Muscle of leg (tissue), 11 donors: ENCODE measurements around the gene KPNA1. TPM values are rescaled to one million over a fixed set of nuclear protein-coding genes. Genes with fewer than 3 reads are reported as not detected.
A peak's percentile ranks its signal among the peaks of the same experiment; 100 is the strongest.

Experiments used
- DNase-seq: peaks from one replicate; pipeline ENCODE4 v3.0.0; 2013
- H3K27ac ChIP-seq: one replicate; pipeline ENCODE4 v1.5.1; 2013; ENCODE audit warnings: mild to moderate bottlenecking, low read length, control low read depth
- H3K27me3 ChIP-seq: one replicate; pipeline ENCODE4 v1.6.1; 2013; ENCODE audit warnings: low read length; ENCODE audit not compliant: control insufficient read depth, insufficient read depth
- H3K36me3 ChIP-seq: one replicate; pipeline ENCODE4 v1.6.1; 2013; ENCODE audit warnings: low read length; ENCODE audit not compliant: control insufficient read depth, insufficient read depth
- H3K4me1 ChIP-seq: one replicate; pipeline ENCODE4 v1.6.1; 2013; ENCODE audit warnings: low read length; ENCODE audit not compliant: control insufficient read depth, insufficient read depth
- H3K4me3 ChIP-seq: one replicate; pipeline ENCODE4 v1.5.1; 2013; ENCODE audit warnings: low read length, control low read depth
- H3K9me3 ChIP-seq: replicated peaks from 2 replicates; pipeline ENCODE4 v1.6.1; 2013; ENCODE audit warnings: low read depth, low read length; ENCODE audit not compliant: control insufficient read depth
- WGBS: methylation state at CpG from one replicate; pipeline ENCODE4 v1.1.5; 2013; ENCODE audit warnings: missing lambda C conversion rate; ENCODE audit not compliant: insufficient coverage; 5-methylcytosine and 5-hydroxymethylcytosine counted together
- polyA plus RNA-seq, 8 donors: library from polyadenylated mRNA; unstranded; fragments of 120-200 nt; gene quantifications; one replicate each; pipeline versions ENCODE4 v1.2.1 to v1.2.3, GENCODE V29; 2013; ENCODE audit warnings: inconsistent platforms in 1 of 8, low replicate concordance in 1 of 8; ENCODE audit not compliant: insufficient read length in 8 of 8, insufficient read depth in 1 of 8
- total RNA-seq: library from RNA; stranded (reverse); fragments of 120-200 nt; gene quantifications from one replicate; pipeline ENCODE4 v1.2.4, GENCODE V29; 2013

KPNA1 gene
- total and polyA plus RNA-seq, 9 donors, result 22.7 to 44.2 (median 35.2) TPM

DNA sequence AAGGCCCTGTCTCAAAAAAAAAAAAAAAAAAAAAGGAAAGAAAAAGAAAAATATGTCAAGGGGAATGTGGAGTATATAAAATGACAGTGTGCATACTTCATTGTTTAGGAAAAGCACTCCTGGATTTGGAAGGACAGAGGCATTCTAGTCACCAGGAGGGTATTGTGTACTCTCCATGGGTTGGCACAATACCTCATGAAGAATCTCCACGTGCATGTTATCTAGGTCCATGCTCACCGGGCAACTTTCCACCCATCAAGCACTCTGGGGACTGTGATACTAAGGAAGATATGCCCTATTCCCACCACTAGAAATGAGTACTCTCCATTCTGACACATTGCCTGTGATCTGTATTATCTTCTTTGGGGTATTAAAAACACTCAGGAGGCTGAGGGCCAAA is 15.4 kb upstream of the KPNA1 start:
- H3K9me3 ChIP-seq, result no peaks in the 10 kb centered on the region
- no peak overlapping the region for H3K4me3 ChIP-seq
- H3K27ac ChIP-seq, result no peak overlapping the region
- H3K27me3 ChIP-seq, result no peaks in the 10 kb centered on the region
- H3K36me3 ChIP-seq, result peaks cover 60% of the 10 kb centered on the region
- WGBS, result no CpG with 5 or more reads among the region's 2 CpGs
- no peak for DNase-seq
- H3K4me1 ChIP-seq, result no peaks in the 10 kb centered on the region

DNA sequence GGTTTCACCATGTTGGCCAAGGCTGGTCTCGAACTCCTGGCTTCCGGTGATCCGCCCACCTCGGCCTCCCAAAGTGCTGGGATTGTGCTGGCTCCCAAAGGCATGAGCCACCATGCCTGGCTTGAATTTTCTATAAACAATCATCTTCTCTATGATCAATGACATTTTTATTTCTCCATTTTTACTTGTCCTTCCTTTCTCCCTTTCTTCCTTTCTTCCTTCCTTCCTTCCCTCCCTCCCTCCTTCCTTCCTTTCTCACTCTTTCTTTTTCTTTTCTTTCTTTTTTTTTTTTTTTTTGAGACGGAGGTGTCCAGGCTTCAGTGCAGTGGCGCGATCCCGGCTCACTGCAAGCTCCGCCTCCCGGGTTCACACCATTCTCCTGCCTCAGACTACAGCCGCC is 8.6 kb upstream of the KPNA1 start:
- no peak overlapping the region for H3K27ac ChIP-seq
- H3K4me3 ChIP-seq, result no peak overlapping the region
- H3K9me3 ChIP-seq, result no peaks in the 10 kb centered on the region
- no peaks in the 10 kb centered on the region for H3K4me1 ChIP-seq
- 80% methylated on average over 4 of the region's 11 CpGs for whole genome bisulfite sequencing
- no peak for DNase-seq
- H3K36me3 ChIP-seq, result peaks cover 10% of the 10 kb centered on the region
- no peaks in the 10 kb centered on the region for H3K27me3 ChIP-seq

DNA sequence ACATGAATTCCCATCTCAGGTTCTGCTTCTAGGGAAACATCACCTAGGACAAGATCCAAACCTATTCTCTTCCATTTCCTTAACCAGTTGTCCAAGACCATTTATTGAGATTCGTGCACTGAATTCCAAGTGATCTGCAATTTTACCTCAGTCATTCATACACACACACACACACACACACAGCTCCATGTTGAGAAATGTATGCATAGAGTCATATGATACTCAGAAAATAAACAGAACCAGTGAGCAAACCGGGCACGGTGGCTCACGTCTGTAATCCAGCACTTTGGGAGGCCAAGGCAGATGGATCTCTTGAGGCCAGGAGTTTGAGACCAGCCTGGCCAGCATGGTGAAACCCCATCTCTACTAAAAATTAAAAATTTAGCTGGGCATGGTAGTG is 6.1 kb upstream of the KPNA1 start:
- Histone ChIP-seq H3K4me3 (no peak overlapping the region), H3K9me3 (no peaks in the 10 kb centered on the region), H3K27me3 (no peaks in the 10 kb centered on the region), H3K36me3 (no peaks in the 10 kb centered on the region), H3K27ac (no peak overlapping the region), H3K4me1 (no peaks in the 10 kb centered on the region)
- no peak for DNase-seq
- WGBS, result no CpG with 5 or more reads among the region's 4 CpGs

DNA sequence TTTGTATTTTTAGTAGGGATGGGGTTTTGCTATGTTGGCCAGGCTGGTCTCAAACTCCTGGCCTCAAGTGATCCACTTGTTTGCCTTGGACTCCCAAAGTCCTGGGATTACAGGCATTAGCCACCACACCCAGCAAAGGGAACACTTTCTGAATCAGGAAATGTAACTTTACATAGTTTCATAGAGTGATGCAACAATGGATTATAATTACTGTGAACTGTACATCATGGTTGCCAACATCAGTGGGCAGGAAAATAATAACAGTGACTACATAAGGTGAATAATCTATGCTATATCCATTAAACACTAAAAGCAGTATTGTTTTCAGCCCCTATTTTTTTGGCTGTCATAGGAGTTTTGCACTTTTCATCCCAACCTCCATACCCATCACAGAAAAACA is 5.0 kb upstream of the KPNA1 start:
- no peaks in the 10 kb centered on the region for H3K9me3 ChIP-seq
- DNase-seq, result no peak
- H3K27ac ChIP-seq, result no peak overlapping the region
- H3K4me1 ChIP-seq, result peaks cover 3% of the 10 kb centered on the region
- no peaks in the 10 kb centered on the region for H3K36me3 ChIP-seq
- no peak overlapping the region for H3K4me3 ChIP-seq
- no peaks in the 10 kb centered on the region for H3K27me3 ChIP-seq

DNA sequence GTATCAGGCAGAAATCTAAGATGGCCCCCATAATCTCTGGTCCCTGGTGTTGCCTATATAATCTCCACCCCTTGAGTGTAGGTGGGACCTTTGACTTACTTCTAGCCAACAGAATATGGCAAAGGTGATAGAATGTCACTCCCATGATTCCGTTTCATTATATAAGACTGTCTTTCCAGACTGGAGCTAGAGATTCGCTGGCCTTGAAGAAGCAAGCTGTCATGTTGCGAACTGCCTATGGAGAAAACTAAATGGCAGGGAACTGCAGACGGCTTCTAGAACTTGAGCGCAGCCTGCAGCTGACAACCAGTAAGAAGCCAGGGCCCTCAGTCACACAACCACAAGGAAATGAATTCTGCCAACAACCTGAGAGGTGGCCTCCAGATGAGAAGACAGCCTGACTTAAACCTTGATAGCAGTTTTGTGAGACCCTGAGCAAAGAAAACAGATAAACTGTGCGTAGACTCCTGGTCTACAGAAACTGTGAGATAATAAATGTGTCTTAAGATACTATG is 2.2 kb upstream of the KPNA1 start:
- Histone ChIP-seq H3K27ac (no peak overlapping the region), H3K4me1 (peaks cover 7% of the 10 kb centered on the region), H3K4me3 (no peak overlapping the region), H3K36me3 (no peaks in the 10 kb centered on the region), H3K9me3 (no peaks in the 10 kb centered on the region), H3K27me3 (no peaks in the 10 kb centered on the region)
- DNase-seq, result no peak
- 100% methylated on average over 1 of the region's 6 CpGs for WGBS

DNA sequence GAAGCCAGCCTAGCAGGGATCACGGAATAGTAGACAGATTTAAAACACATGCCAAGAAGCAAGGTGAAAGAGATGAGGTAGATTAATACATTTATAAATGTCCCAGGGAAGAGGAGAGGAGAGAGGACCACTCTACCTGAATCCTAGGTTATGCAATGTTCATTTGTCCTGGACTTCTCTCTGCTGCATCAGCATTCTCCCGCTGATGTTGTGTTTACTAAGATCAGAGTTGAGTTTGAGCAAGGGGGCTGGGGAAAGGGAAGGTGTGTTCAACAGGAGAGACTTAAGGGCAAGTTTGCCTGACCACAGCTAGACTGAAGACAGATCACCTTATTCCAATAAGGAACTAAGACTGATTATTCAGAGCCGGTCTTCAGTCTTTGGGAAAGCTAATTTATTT is 1.1 kb upstream of the KPNA1 start:
- H3K4me1 ChIP-seq, result peaks cover 7% of the 10 kb centered on the region
- no peaks in the 10 kb centered on the region for H3K36me3 ChIP-seq
- H3K4me3 ChIP-seq, result no peak overlapping the region
- H3K9me3 ChIP-seq, result no peaks in the 10 kb centered on the region
- WGBS, result no CpG with 5 or more reads among the region's 3 CpGs
- H3K27ac ChIP-seq, result no peak overlapping the region
- no peak for DNase-seq
- H3K27me3 ChIP-seq, result no peaks in the 10 kb centered on the region

DNA sequence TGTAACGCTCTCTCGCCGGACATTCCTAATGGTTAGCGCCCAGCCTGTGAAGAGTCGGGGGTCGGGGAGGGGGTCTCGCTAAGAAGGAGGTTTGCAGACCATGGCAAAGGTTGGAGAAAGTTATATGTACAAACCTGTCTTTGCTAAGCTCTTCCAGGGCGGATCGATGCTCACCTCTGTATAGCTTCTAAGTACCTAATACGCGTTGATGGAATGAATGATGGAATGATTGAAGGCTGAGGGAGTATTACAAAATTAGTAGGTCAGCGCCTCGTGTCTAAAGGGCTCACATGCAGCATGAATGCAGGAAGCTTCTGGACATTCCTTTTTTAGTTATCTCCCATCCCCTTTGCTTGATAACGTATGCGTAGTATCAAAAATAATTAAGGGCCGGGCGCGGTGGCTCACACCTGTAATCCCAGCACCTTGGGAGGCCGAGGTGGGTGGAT is 305 bp upstream of the KPNA1 start:
- no peaks in the 10 kb centered on the region for H3K27me3 ChIP-seq
- H3K27ac ChIP-seq, result no peak overlapping the region
- H3K9me3 ChIP-seq, result no peaks in the 10 kb centered on the region
- H3K4me1 ChIP-seq, result peaks cover 7% of the 10 kb centered on the region
- DNase-seq, result no peak
- H3K36me3 ChIP-seq, result no peaks in the 10 kb centered on the region
- peak overlapping the region; percentile 74 for H3K4me3 ChIP-seq
- 35% methylated on average over 13 of the region's 19 CpGs for WGBS

DNA sequence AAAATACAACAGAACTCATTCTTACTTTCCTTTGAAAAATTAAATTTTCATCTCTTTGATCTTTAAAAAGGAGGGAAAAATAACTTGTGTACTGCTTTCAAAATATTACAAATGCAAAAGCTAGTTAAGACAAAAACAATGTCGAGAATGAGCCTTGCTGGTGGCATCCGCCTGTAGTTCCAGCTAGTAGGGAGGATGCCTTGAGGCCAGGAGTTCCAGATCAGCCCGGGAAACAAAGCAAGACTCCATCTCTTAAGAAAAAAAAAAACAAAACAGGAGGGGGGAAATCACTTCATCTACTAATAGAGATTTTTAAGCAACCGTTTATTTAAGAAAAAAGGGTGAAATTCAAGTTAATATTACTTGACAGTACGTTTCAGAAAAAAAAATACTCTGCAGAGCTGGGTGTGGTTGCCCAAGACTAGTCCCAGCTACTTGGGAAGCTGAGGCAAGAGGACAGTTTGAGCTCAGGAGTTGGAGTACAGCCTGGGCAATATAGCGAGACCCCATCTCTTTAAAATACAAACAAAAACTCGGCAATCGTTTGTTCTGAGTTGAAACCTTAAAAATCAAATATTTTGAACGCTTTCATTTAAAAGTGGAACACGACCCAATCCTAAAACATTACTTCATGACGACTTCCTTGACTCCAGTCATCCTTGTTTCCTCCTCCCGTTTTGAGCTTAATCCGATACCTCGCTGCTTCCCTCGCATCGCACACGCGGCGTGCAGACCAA is 1.2 kb downstream of the KPNA1 start:
- Histone ChIP-seq H3K4me3 (peak overlapping the region; percentile 74), H3K4me1 (peaks cover 7% of the 10 kb centered on the region), H3K27me3 (no peaks in the 10 kb centered on the region), H3K9me3 (no peaks in the 10 kb centered on the region), H3K27ac (peak overlapping the region; percentile 94), H3K36me3 (no peaks in the 10 kb centered on the region)
- peak; percentile 5 for DNase-seq
- WGBS, result 0% methylated on average over 13 of the region's 19 CpGs

DNA sequence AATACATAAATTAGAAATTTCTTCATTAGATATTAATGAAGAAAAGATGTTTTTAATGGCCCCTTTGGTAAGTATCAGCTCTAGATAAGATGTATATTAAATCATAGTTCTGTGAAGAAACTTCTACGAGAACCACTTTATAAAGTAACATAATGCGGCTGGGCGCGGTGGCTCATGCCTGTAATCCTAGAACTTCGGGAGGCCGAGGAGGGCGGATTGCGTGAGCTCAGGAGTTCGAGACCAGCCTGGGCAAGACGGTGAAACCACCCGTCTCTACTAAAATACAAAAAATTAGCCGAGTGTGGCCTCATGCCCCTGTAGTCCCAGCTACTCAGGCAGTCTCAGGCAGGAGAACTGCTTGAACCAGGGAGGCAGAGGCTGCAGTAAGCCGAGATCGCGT is 2.5 kb downstream of the KPNA1 start:
- Histone ChIP-seq H3K9me3 (no peaks in the 10 kb centered on the region), H3K27ac (no peak overlapping the region), H3K27me3 (no peaks in the 10 kb centered on the region), H3K4me3 (no peak overlapping the region), H3K36me3 (no peaks in the 10 kb centered on the region), H3K4me1 (peaks cover 7% of the 10 kb centered on the region)
- no peak for DNase-seq
- 86% methylated on average over 4 of the region's 15 CpGs for WGBS

DNA sequence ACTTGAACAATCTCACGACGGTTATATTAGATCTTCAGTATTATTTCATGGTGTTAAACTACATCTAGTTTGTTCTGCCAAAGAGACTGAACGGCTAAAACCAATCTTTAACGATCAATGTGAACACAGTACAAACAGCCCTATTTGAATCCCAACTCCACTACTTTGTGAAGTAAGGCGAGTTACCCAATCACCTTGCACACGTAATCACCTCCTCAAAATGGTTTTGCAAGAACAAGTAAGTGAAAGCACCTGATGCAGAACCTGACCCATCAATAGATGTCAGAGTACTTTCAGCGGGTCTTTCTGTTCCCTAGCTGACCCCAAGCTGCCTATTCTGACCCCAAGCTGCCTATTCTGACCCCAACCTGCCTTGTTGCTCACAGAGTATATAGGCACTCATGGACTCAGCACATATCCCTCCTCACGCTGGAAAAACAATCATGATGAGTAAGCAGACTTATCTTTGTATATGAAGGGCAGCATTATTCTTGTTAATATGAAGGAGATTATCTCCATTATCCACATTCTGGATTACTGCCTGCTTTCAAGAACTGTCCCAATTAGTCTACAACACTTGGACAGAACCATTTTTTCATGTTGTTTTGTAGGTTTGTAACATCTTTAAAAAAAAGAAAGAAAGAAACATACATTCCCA is 3.7 kb downstream of the KPNA1 start:
- 96% methylated on average over 4 of the region's 8 CpGs for WGBS
- H3K9me3 ChIP-seq, result no peaks in the 10 kb centered on the region
- H3K36me3 ChIP-seq, result no peaks in the 10 kb centered on the region
- peaks cover 7% of the 10 kb centered on the region for H3K4me1 ChIP-seq
- DNase-seq, result no peak
- no peaks in the 10 kb centered on the region for H3K27me3 ChIP-seq
- H3K4me3 ChIP-seq, result no peak overlapping the region
- no peak overlapping the region for H3K27ac ChIP-seq
